Suprapubic skin (tissue), 4 donors: ENCODE data around the gene CIBAR2.

Experiments used
- CTCF ChIP-seq, 2 donors: fragments of 200-600 bp in 1 of 2; fragments of 450-650 bp in 1 of 2; sonication (generic) in 1 of 2; IDR thresholded peaks; one replicate each; pipeline ENCODE4 v1.5.1; 2016 to 2019; ENCODE audit warnings: antibody characterized with exemption in 2 of 2, mild to moderate bottlenecking in 1 of 2, moderate library complexity in 1 of 2
- EP300 ChIP-seq: sonication (generic); formaldehyde crosslinking; IDR thresholded peaks from one replicate; pipeline ENCODE4 v1.6.1; 2017; ENCODE audit warnings: antibody characterized with exemption
- POLR2A ChIP-seq, 2 donors: fragments of 450-650 bp; IDR thresholded peaks; one replicate each; pipeline ENCODE4 v1.6.1; 2017; ENCODE audit warnings: antibody characterized with exemption in 2 of 2, mild to moderate bottlenecking in 2 of 2, moderate library complexity in 2 of 2
- POLR2AphosphoS5 ChIP-seq, 3 donors: sonication (generic); formaldehyde crosslinking; IDR thresholded peaks; one replicate each; pipeline ENCODE4 v1.6.1; 2017; ENCODE audit warnings: antibody characterized with exemption in 3 of 3

GRCh38 chr16:85110105-85110504, 2.2 kb downstream of the CIBAR2 start:
- TF ChIP-seq EP300 (no peak), CTCF (IDR thresholded peaks at IDR 0.05) (no peak), POLR2AphosphoS5 (IDR thresholded peaks at IDR 0.05) (no peak), POLR2A (IDR thresholded peaks at IDR 0.05) (no peak)
